Transverse colon (tissue), 4 donors: Measurements from ENCODE around the gene C17orf75.

ENCODE experiments used
- CTCF ChIP-seq, 5 experiments: fragments of 200-600 bp in 3 of 5; fragments of 450-650 bp in 2 of 5; sonication (generic) in 3 of 5; IDR thresholded peaks; 1 replicate in 2 of 5; 2 replicates in 3 of 5; pipeline ENCODE4 v1.5.1; 2016 to 2017; ENCODE audit warnings: antibody characterized with exemption in 5 of 5, inconsistent platforms in 3 of 5, mild to moderate bottlenecking in 2 of 5, moderate library complexity in 1 of 5
- EP300 ChIP-seq: sonication (generic); formaldehyde crosslinking; IDR thresholded peaks from one replicate; pipeline ENCODE4 v1.6.1; 2017; ENCODE audit warnings: antibody characterized with exemption, low read depth
- POLR2A ChIP-seq: fragments of 450-650 bp; IDR thresholded peaks from one replicate; pipeline ENCODE4 v1.6.1; 2016; ENCODE audit warnings: antibody characterized with exemption, mild to moderate bottlenecking, moderate library complexity
- POLR2AphosphoS5 ChIP-seq, 3 donors: sonication (generic); formaldehyde crosslinking; IDR thresholded peaks; one replicate each; pipeline ENCODE4 v1.6.1; 2016; ENCODE audit warnings: antibody characterized with exemption in 3 of 3

- TF ChIP-seq CTCF (IDR thresholded peaks at IDR 0.05), result no peak
- no peak for TF ChIP-seq POLR2AphosphoS5 (IDR thresholded peaks at IDR 0.05)
- TF ChIP-seq POLR2A, result no peak
- no peak for TF ChIP-seq EP300
Observed at GRCh38 chr17:32345951-32346600, 4.1 kb upstream of the C17orf75 start.
